Upper lobe of left lung (tissue), 4 donors: ENCODE data around the gene AMIGO1.
A peak's percentile ranks its signal among the peaks of the same experiment; 100 is the strongest.

ENCODE experiments used
- CTCF ChIP-seq, 6 experiments: fragments of 450-650 bp in 4 of 6; fragments of 200-600 bp in 2 of 6; sonication (generic) in 2 of 6; IDR thresholded peaks; one replicate each; pipeline ENCODE4 v1.5.1; 2016 to 2019; ENCODE audit warnings: antibody characterized with exemption in 6 of 6
- POLR2A ChIP-seq, 4 donors: fragments of 450-650 bp; IDR thresholded peaks; one replicate each; pipeline ENCODE4 v1.5.1; 2016 to 2017; ENCODE audit warnings: antibody characterized with exemption in 4 of 4, mild to moderate bottlenecking in 2 of 4

- peak in 1 of 6 experiments; percentile 24 for TF ChIP-seq CTCF (IDR thresholded peaks at IDR 0.05)
- TF ChIP-seq POLR2A (IDR thresholded peaks at IDR 0.05): no peak
These were observed 42.9 kb downstream of the AMIGO1 start, which contains the start of gene SYPL2 for GRCh38 chr1:109466452-109467300.
